Measurements from ENCODE around the gene FOXP1.
"Not testable (repeated sequence)": the region's sequence is repeated elsewhere in the genome, so short reads cannot be mapped to it uniquely, and the experiment has no call there.

The FOXP1 gene

DNA sequence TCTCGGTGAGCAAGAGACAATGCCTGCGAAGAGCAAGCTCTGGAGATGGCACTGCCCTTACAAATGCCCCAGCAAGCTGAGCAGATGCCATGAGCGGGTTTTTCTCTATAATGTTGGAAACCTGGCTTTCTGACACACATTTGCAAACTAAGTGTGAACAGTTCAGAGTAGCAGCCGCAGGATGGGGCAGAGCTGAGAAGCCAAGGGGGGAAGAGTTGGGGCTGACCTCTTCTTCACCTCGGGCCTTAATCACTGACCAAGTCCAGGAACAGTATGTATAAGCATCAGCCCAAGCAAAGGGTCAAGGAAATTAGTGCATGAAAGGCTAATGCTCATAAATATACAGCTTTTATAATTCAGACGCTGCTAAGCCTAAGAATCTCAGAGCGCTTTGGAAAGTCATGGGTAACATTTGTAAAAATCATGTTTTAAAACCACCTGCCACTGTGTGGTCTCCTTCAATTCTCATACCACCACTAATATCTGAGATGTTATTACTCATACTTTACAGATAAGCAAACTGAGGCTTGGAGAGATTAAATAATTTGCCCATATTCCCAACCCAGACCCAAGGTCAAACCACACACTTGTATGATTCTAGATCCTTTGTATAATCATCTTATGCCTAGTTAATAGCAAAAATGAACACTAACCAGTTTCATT lies 603.4 kb downstream of the FOXP1 start:
- intact Hi-C loops (cut with DNase I; ENCODE audit: low total_unique reads) = no loop called here

GRCh38 chr3:70977712-70978111 lies 605.8 kb downstream of the FOXP1 start:
- no peaks in the 10 kb centered on the region for H3K27me3 ChIP-seq
- no peaks in the 10 kb centered on the region for H3K9me3 ChIP-seq
- TF ChIP-seq, protein P1, sequence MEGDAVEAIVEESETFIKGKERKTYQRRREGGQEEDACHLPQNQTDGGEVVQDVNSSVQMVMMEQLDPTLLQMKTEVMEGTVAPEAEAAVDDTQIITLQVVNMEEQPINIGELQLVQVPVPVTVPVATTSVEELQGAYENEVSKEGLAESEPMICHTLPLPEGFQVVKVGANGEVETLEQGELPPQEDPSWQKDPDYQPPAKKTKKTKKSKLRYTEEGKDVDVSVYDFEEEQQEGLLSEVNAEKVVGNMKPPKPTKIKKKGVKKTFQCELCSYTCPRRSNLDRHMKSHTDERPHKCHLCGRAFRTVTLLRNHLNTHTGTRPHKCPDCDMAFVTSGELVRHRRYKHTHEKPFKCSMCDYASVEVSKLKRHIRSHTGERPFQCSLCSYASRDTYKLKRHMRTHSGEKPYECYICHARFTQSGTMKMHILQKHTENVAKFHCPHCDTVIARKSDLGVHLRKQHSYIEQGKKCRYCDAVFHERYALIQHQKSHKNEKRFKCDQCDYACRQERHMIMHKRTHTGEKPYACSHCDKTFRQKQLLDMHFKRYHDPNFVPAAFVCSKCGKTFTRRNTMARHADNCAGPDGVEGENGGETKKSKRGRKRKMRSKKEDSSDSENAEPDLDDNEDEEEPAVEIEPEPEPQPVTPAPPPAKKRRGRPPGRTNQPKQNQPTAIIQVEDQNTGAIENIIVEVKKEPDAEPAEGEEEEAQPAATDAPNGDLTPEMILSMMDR (IDR thresholded peaks at IDR 0.05) = no peak
- no peak overlapping the region for H3K4me3 ChIP-seq
- H3K4me1 ChIP-seq = peaks cover 0 to 40% (median 23%) of the 10 kb centered on the region in 4 donors
- no peak for DNase-seq
- intact Hi-C loops (cut with DNase I; ENCODE audit: low total_unique reads) = no loop called here
- H3K36me3 ChIP-seq = peaks cover 30 to 54% (median 48%) of the 10 kb centered on the region in 3 donors
- no peak overlapping the region for H3K27ac ChIP-seq

More for the DNA sequence above, 603.4 kb downstream of the FOXP1 start:
- Histone ChIP-seq H3K27ac (peak overlapping the region; percentile 2 to 78), H3K36me3 (peaks cover 29 to 40% (median 32%) of the 10 kb centered on the region in 3 donors), H3K4me3 (no peak overlapping the region), H3K4me1 (peaks cover 0 to 54% (median 46%) of the 10 kb centered on the region in 4 donors), H3K9me3 (no peaks in the 10 kb centered on the region), H3K27me3 (no peaks in the 10 kb centered on the region)
- TF ChIP-seq, protein P1 (IDR thresholded peaks at IDR 0.05) = no peak
- no peak for DNase-seq

GRCh38 chr3:70975981-70976380 lies 607.5 kb downstream of the FOXP1 start:
- H3K27ac ChIP-seq; intact Hi-C loops (cut with DNase I; ENCODE audit: low total_unique reads); H3K27me3 ChIP-seq; H3K9me3 ChIP-seq; DNase-seq; H3K4me3 ChIP-seq: not testable (repeated sequence)
- Histone ChIP-seq H3K36me3 (peaks cover 38 to 68% (median 56%) of the 10 kb centered on the region in 3 donors), H3K4me1 (peaks cover 0 to 31% (median 13%) of the 10 kb centered on the region in 4 donors)

DNA sequence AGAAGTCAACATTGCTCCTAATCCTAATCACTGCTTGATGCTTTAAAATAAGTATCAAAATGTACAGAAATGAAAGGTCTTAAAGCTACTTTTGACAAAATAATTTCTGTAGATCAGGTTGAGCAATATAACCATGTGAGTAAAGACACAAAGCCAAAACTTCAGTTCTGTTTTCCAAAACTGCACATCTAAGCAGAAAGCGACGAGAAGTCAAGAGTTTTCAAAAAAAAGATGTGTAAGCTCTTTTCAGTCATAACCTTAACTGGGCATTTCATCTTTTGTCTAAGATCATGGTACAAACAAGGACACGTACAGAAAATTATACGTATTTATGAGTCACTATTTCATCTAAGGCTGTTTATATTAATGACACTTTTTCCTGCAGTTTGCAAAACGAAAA lies 608.8 kb downstream of the FOXP1 start:
- TF ChIP-seq, protein P1 (IDR thresholded peaks at IDR 0.05) = no peak
- intact Hi-C loops (cut with DNase I; ENCODE audit: low total_unique reads) = no loop called here
- peaks cover 49 to 77% (median 69%) of the 10 kb centered on the region in 3 donors for H3K36me3 ChIP-seq
- no peaks in the 10 kb centered on the region for H3K9me3 ChIP-seq
- H3K27ac ChIP-seq = peak overlapping the region in 1 of 2 donors; percentile 11
- DNase-seq = no peak
- no peaks in the 10 kb centered on the region for H3K27me3 ChIP-seq
- peaks cover 0 to 30% (median 11%) of the 10 kb centered on the region in 4 donors for H3K4me1 ChIP-seq
- H3K4me3 ChIP-seq = no peak overlapping the region

- H3K36me3 ChIP-seq = peaks cover 51 to 89% (median 77%) of the 10 kb centered on the region in 3 donors
- H3K27ac ChIP-seq = no peak overlapping the region
- no peak overlapping the region for H3K4me3 ChIP-seq
- TF ChIP-seq, protein P1 (IDR thresholded peaks at IDR 0.05) = no peak
- no peaks in the 10 kb centered on the region for H3K27me3 ChIP-seq
- no peaks in the 10 kb centered on the region for H3K9me3 ChIP-seq
- intact Hi-C loops (cut with DNase I; ENCODE audit: low total_unique reads) = no loop called here
- H3K4me1 ChIP-seq = peaks cover 0 to 42% (median 18%) of the 10 kb centered on the region in 4 donors
- DNase-seq = no peak
These were observed 610.0 kb downstream of the FOXP1 start for GRCh38 chr3:70973558-70973957.

DNA sequence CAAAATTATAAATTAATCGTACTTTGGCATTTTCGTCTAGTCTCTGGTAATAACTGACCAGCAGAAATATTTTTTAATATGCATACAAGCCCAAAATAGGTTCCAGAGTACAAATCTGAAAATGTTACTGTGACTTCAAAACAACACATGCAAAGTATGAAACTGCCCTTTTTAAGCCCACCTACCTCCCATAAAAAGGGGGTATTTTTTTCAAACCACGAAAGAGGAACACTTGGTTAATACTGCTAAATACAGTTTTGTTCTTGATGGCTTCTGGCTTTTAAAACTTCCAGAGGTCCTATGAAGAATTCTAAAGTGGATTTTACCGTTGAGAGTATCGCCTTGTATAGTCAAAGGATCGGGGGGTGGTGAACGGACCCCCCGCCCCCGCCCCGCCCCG lies 610.7 kb downstream of the FOXP1 start:
- Histone ChIP-seq H3K27ac (no peak overlapping the region), H3K9me3 (no peaks in the 10 kb centered on the region), H3K4me3 (no peak overlapping the region), H3K36me3 (peaks cover 49 to 90% (median 77%) of the 10 kb centered on the region in 3 donors), H3K27me3 (no peaks in the 10 kb centered on the region), H3K4me1 (peaks cover 4 to 47% (median 21%) of the 10 kb centered on the region in 4 donors)
- TF ChIP-seq, protein P1 (IDR thresholded peaks at IDR 0.05) = no peak
- no peak for DNase-seq
- intact Hi-C loops (cut with DNase I; ENCODE audit: low total_unique reads) = no loop called here

Measured in tibial artery (tissue), 4 donors.